HEK293T (cell line): Measurements from ENCODE around the gene SMIM7.

Experiments used
- CTCF ChIA-PET: fragments of 350-600 bp; formaldehyde crosslinking; extraction: SDS; loops from one replicate; lab custom pipeline; 2021; ENCODE audit warnings: antibody characterized with exemption, inconsistent platforms; lab: Yijun Ruan, JAX
- POLR2A ChIA-PET: fragments of 350-600 bp; formaldehyde crosslinking; extraction: SDS; loops from one replicate; lab custom pipeline; 2020; ENCODE audit warnings: antibody characterized with exemption, inconsistent platforms; lab: Yijun Ruan, JAX
- DNase-seq: peaks from one replicate; pipeline ENCODE4 v3.0.0; 2012; ENCODE audit warnings: mixed read lengths; ENCODE audit errors: extremely low spot score
- ARNT ChIP-seq: fragments of 450-650 bp; IDR thresholded peaks from 2 replicates; pipeline ENCODE4 v1.6.1; 2017; ENCODE audit warnings: mild to moderate bottlenecking
- BHLHE40 ChIP-seq: fragments of 450-650 bp; IDR thresholded peaks from 2 replicates; pipeline ENCODE4 v1.6.1; 2016; ENCODE audit warnings: mild to moderate bottlenecking, moderate library complexity, borderline replicate concordance
- CTBP1 ChIP-seq: fragments of 450-650 bp; IDR thresholded peaks from 2 replicates; pipeline ENCODE4 v1.6.1; 2016; ENCODE audit warnings: borderline replicate concordance
- ELF4 ChIP-seq: fragments of 450-650 bp; IDR thresholded peaks from 2 replicates; pipeline ENCODE4 v1.6.1; 2017; ENCODE audit warnings: antibody characterized with exemption
- FOXA1 ChIP-seq: fragments of 450-650 bp; IDR thresholded peaks from 2 replicates; pipeline ENCODE4 v1.6.1; 2016; ENCODE audit warnings: mild to moderate bottlenecking
- FOXK2 ChIP-seq: fragments of 450-650 bp; IDR thresholded peaks from 2 replicates; pipeline ENCODE4 v1.6.1; 2016; ENCODE audit warnings: mild to moderate bottlenecking
- FOXM1 ChIP-seq: fragments of 450-650 bp; IDR thresholded peaks from 2 replicates; pipeline ENCODE4 v1.6.1; 2017; ENCODE audit warnings: mild to moderate bottlenecking, borderline replicate concordance
- HDGF ChIP-seq: fragments of 450-650 bp; IDR thresholded peaks from 2 replicates; pipeline ENCODE4 v1.6.1; 2017; ENCODE audit warnings: antibody characterized with exemption, borderline replicate concordance
- L3MBTL2 ChIP-seq: fragments of 450-650 bp; conservative IDR thresholded peaks from 2 replicates; pipeline ENCODE4 v1.6.1; 2016; ENCODE audit warnings: mild to moderate bottlenecking
- LEF1 ChIP-seq: fragments of 450-650 bp; IDR thresholded peaks from 2 replicates; pipeline ENCODE4 v1.6.1; 2017; ENCODE audit warnings: mild to moderate bottlenecking, borderline replicate concordance
- NFRKB ChIP-seq: fragments of 450-650 bp; IDR thresholded peaks from 2 replicates; pipeline ENCODE4 v1.6.1; 2016; ENCODE audit warnings: mild to moderate bottlenecking, moderate library complexity
- PKNOX1 ChIP-seq: fragments of 450-650 bp; IDR thresholded peaks from 2 replicates; pipeline ENCODE4 v1.6.1; 2016
- SP1 ChIP-seq: fragments of 450-650 bp; IDR thresholded peaks from 2 replicates; pipeline ENCODE4 v1.6.1; 2017
- SUZ12 ChIP-seq: fragments of 450-650 bp; IDR thresholded peaks from 2 replicates; pipeline ENCODE4 v1.6.1; 2016; ENCODE audit warnings: mild to moderate bottlenecking
- TARDBP ChIP-seq: fragments of 450-650 bp; IDR thresholded peaks from 2 replicates; pipeline ENCODE4 v1.6.1; 2016
- ZNF384 ChIP-seq: fragments of 450-650 bp; IDR thresholded peaks from 2 replicates; pipeline ENCODE4 v1.6.1; 2016

SMIM7 gene

GRCh38 chr19:16645140-16645539 lies 14.8 kb downstream of the SMIM7 start:
- TF ChIP-seq NFRKB: no peak
- TF ChIP-seq SP1: no peak
- no peak for TF ChIP-seq ARNT
- TF ChIP-seq CTBP1: no peak
- no peak for TF ChIP-seq LEF1
- TF ChIP-seq PKNOX1: no peak
- ChIA-PET CTCF (no interaction called here), POLR2A (no interaction called here)
- DNase-seq: no peak

GRCh38 chr19:16641695-16642094 lies 18.2 kb downstream of the SMIM7 start:
- CTCF ChIA-PET: no interaction called here
- TF ChIP-seq BHLHE40 (no peak), CTBP1 (no peak), ZNF384 (no peak), HDGF (no peak), FOXM1 (no peak), ELF4 (no peak), L3MBTL2 (no peak), SP1 (no peak), NFRKB (no peak), SUZ12 (no peak), FOXK2 (no peak), FOXA1 (no peak), PKNOX1 (no peak), ARNT (no peak), LEF1 (no peak), TARDBP (no peak)
- DNase-seq: no peak
- POLR2A ChIA-PET: no interaction called here

- no peak for TF ChIP-seq ZNF384
- TF ChIP-seq SUZ12: no peak
- no peak for TF ChIP-seq FOXM1
- TF ChIP-seq CTBP1: no peak
- no peak for TF ChIP-seq BHLHE40
- no peak for TF ChIP-seq FOXA1
- TF ChIP-seq FOXK2: no peak
- TF ChIP-seq LEF1: no peak
- no peak for TF ChIP-seq NFRKB
- no peak for TF ChIP-seq HDGF
- no peak for TF ChIP-seq SP1
- no peak for TF ChIP-seq PKNOX1
- TF ChIP-seq ELF4: no peak
- TF ChIP-seq ARNT: no peak
- TF ChIP-seq TARDBP: no peak
- no peak for TF ChIP-seq L3MBTL2
- ChIA-PET CTCF (no interaction called here), POLR2A (no interaction called here)
- no peak for DNase-seq
Measured at GRCh38 chr19:16640951-16641350, 19.0 kb downstream of the SMIM7 start.

GRCh38 chr19:16638666-16639065 lies 21.3 kb downstream of the SMIM7 start:
- TF ChIP-seq PKNOX1 (no peak), SUZ12 (no peak), NFRKB (no peak), FOXA1 (no peak), LEF1 (no peak), BHLHE40 (no peak), FOXK2 (no peak), TARDBP (no peak), HDGF (no peak), CTBP1 (no peak), FOXM1 (no peak)
- CTCF ChIA-PET: no interaction called here
- POLR2A ChIA-PET: interaction anchor here (0.7 kb wide), 2 partner anchors 65 to 69 kb away, joined by 3 to 5 read pairs; no protein-coding TSS in a partner anchor
- no peak for DNase-seq

- ChIA-PET CTCF (no interaction called here), POLR2A (interaction anchor here (0.8 to 1.2 kb wide), 2 partner anchors 9 to 23 kb away, joined by 4 to 5 read pairs; partner anchors contain the start of genes MED26 and TMEM38A)
- TF ChIP-seq ZNF384 (no peak), L3MBTL2 (no peak), BHLHE40 (no peak), FOXK2 (no peak), FOXA1 (no peak), LEF1 (no peak), SP1 (no peak), TARDBP (no peak), NFRKB (no peak), ARNT (no peak), PKNOX1 (no peak), SUZ12 (no peak), CTBP1 (no peak), ELF4 (no peak), HDGF (no peak), FOXM1 (no peak)
- no peak for DNase-seq
Measured at GRCh38 chr19:16637535-16637934, 22.4 kb downstream of the SMIM7 start.
